Activated T-helper 1 cell treated with anti-CD3 and anti-CD28 coated beads, Interleukin-12 subunit alpha, Interleukin-12 subunit beta, Interleukin-2, Interleukin-4 antibody, amounts not matched to agents 30 ng/mL and 10 ng/mL and 1 ng/mL, durations not matched to agents 14 hours and 24 hours and 36 hours (primary cell): ENCODE results near the gene SUCLG1. TPM values are rescaled to one million over a fixed set of nuclear protein-coding genes. Genes with fewer than 3 reads are reported as not detected.

Experiments
- DNase-seq: peaks from one replicate; pipeline ENCODE4 v3.0.0; 2021; ENCODE audit warnings: low spot score
- H3K27ac Mint-ChIP-seq: one replicate; pipeline ENCODE4 v1.8.0; 2021; ENCODE audit warnings: mild to moderate bottlenecking, mixed read lengths
- H3K27me3 Mint-ChIP-seq: one replicate; pipeline ENCODE4 v1.8.0; 2022; ENCODE audit warnings: mild to moderate bottlenecking, moderate library complexity, mixed read lengths; ENCODE audit not compliant: insufficient read depth
- H3K36me3 Mint-ChIP-seq: one replicate; pipeline ENCODE4 v1.8.0; 2021; ENCODE audit warnings: low read depth, mixed read lengths
- H3K4me1 Mint-ChIP-seq: one replicate; pipeline ENCODE4 v1.8.0; 2021; ENCODE audit warnings: low read depth, mixed read lengths
- H3K4me3 Mint-ChIP-seq: one replicate; pipeline ENCODE4 v1.8.0; 2021; ENCODE audit warnings: mild to moderate bottlenecking, moderate library complexity, mixed read lengths
- H3K9me3 Mint-ChIP-seq: one replicate; pipeline ENCODE4 v1.8.0; 2021; ENCODE audit warnings: mixed read lengths
- intact Hi-C: fragments of 100-400 bp; cut with micrococcal nuclease; formaldehyde crosslinking; loops from one replicate; pipeline ENCODE4 v1.15.1; 2024
- total RNA-seq: library from RNA; stranded (reverse); gene quantifications from 2 replicates; pipeline ENCODE4 v1.2.3, GENCODE V29; 2022

Gene SUCLG1
- total RNA-seq, 1 donor from 2014 or later = 66.6 TPM

DNA sequence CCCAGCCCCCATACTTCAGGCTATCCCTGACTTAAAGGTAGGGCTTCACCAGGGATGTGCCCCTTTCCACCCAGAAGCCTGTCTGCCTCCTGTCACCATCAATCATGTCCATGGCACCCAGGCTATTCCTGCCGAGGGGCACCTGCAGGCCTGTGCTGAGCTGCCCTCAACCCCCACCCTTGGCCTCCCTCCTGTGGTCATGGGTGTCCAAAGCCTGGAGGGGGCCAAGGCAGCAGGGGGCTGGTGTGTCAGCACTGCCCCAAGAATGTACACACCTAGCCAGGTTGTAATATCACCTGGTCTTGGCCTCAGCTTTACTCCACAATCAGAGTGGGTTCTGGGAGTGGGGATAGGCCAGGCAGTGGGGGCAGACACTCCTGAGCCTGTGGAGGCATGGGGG, 69.3 kb downstream of the SUCLG1 start:
- intact Hi-C loops = no loop called here
- Mint-ChIP-seq H3K27me3 (peaks cover 19% of the 10 kb centered on the region), H3K27ac (no peak overlapping the region), H3K4me3 (no peak overlapping the region), H3K36me3 (no peaks in the 10 kb centered on the region), H3K9me3 (no peaks in the 10 kb centered on the region), H3K4me1 (no peaks in the 10 kb centered on the region)
- no peak for DNase-seq

GRCh38 chr2:84388921-84389490, 70.1 kb downstream of the SUCLG1 start:
- intact Hi-C loops = no loop called here
- no peak overlapping the region for H3K27ac Mint-ChIP-seq
- no peaks in the 10 kb centered on the region for H3K36me3 Mint-ChIP-seq
- H3K4me3 Mint-ChIP-seq = no peak overlapping the region
- peaks cover 20% of the 10 kb centered on the region for H3K27me3 Mint-ChIP-seq
- DNase-seq = no peak
- H3K9me3 Mint-ChIP-seq = no peaks in the 10 kb centered on the region
- no peaks in the 10 kb centered on the region for H3K4me1 Mint-ChIP-seq

DNA sequence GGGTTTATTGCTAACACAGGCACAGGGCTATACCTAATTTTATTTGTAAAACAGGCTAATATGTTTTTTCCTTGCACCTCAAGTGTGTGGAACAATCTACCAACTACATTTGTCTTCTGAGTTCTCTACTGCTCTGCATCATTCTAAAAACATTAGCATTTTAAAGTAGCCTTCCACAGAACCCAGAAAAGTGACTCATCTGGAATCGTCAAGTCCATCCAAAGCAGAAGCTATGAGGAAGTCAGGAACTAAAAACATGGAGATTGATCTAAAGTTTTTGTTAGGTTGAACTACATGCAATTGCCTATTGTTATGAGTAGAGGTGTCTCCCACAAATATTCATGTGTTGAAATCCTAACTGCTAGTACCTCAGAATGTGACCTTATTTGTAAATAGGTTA, 70.9 kb downstream of the SUCLG1 start:
- Mint-ChIP-seq H3K27ac (no peak overlapping the region), H3K4me1 (no peaks in the 10 kb centered on the region), H3K9me3 (no peaks in the 10 kb centered on the region), H3K36me3 (no peaks in the 10 kb centered on the region), H3K4me3 (no peak overlapping the region), H3K27me3 (peaks cover 24% of the 10 kb centered on the region)
- intact Hi-C loops = no loop called here
- DNase-seq = no peak

DNA sequence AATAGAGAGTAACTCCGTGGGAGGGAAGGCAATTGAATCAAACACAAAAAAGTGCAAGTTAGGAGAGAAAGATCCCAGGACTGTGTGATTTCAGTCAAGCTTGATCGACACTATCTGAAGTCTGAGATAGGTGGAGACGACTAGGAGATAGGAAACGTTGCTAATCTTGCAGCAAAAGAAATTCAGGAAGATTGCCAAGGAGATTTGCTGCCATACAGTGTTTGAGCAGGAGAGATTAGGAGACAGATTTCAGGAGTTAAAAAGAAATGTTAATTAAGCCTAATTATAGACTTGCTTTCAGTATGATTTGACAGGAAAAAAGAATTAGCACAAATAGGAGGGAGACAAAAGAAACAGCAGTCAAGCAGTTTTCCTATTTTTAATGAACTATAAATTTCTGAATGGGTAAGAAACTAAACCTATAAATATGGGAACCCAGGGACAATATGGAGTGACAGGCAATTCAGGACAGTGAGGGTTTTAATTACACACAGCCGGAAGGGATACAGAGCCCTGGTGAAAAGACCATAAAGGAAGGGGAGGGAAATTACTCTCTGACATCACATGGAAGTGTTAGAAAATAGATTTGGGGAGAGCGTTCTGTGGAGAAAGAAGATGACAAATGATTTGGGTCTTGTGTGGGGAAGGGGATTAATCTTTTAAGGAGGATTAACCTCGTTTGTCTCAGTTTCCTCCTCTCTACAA, 72.6 kb downstream of the SUCLG1 start:
- intact Hi-C loops = no loop called here
- DNase-seq = no peak
- no peak overlapping the region for H3K4me3 Mint-ChIP-seq
- no peaks in the 10 kb centered on the region for H3K4me1 Mint-ChIP-seq
- no peaks in the 10 kb centered on the region for H3K36me3 Mint-ChIP-seq
- peaks cover 24% of the 10 kb centered on the region for H3K27me3 Mint-ChIP-seq
- no peak overlapping the region for H3K27ac Mint-ChIP-seq
- no peaks in the 10 kb centered on the region for H3K9me3 Mint-ChIP-seq

DNA sequence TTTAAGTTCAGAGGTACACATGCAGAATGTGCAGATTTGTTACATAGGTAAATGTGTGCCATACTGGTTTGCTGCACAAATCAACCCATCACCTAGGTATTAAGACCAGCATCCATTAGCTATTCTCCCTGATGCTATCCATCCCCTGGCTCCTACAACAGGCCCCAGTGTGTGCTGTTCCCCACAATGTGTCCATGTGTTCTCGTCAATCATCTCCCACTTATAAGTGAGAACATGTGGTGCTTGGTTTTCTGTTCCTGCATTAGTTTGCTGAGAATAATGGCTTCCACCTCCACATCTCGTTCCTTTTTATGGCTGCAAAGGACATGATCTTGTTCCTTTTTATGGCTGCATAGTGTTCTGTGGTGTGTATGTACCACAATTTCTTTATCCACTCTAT, 75.8 kb downstream of the SUCLG1 start:
- Mint-ChIP-seq H3K27me3 (peaks cover 30% of the 10 kb centered on the region), H3K36me3 (no peaks in the 10 kb centered on the region), H3K4me1 (no peaks in the 10 kb centered on the region), H3K27ac (no peak overlapping the region), H3K9me3 (no peaks in the 10 kb centered on the region), H3K4me3 (no peak overlapping the region)
- DNase-seq = no peak
- intact Hi-C loops = no loop called here

DNA sequence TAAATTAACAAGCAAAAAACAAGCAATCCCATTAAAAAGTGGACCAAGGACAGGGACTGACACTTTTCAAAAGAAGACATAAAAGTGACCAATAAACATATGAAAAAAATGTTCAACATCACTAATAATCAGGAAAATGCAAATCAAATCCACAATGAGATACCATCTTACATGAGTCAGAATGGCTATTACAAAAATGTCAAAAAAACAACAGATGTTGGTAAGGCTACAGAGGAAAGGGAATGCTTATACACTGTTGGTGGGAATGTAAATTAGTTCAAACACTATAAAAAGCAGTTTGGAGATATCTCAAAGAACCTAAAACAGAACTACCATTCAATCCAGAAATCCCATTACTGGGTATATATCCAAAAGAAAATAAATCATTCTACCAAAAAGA, 78.2 kb downstream of the SUCLG1 start:
- Mint-ChIP-seq H3K36me3 (no peaks in the 10 kb centered on the region), H3K9me3 (no peaks in the 10 kb centered on the region), H3K27ac (no peak overlapping the region), H3K27me3 (peaks cover 22% of the 10 kb centered on the region), H3K4me1 (no peaks in the 10 kb centered on the region), H3K4me3 (no peak overlapping the region)
- no peak for DNase-seq
- intact Hi-C loops = no loop called here

DNA sequence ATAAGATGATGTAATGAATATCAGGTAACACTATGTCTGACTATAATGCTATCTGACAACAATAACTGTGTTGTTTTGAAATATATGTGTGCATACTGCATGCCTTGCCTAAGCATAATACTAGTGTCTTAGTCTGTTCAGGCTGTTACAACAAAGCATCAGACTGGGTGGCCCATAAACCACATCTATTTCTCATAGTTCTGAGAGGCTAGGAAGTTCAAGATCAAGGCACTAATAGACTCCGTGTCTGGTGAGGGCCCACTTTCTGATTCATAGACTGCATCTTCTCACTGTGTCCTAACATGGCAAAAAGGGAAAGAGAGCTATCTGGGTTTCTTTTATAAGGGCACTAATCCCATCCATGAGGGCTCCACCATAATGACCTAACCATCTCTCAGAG, 80.1 kb downstream of the SUCLG1 start:
- Mint-ChIP-seq H3K4me3 (no peak overlapping the region), H3K27me3 (peaks cover 13% of the 10 kb centered on the region), H3K27ac (no peak overlapping the region), H3K36me3 (no peaks in the 10 kb centered on the region), H3K9me3 (no peaks in the 10 kb centered on the region), H3K4me1 (no peaks in the 10 kb centered on the region)
- DNase-seq = no peak
- intact Hi-C loops = no loop called here

DNA sequence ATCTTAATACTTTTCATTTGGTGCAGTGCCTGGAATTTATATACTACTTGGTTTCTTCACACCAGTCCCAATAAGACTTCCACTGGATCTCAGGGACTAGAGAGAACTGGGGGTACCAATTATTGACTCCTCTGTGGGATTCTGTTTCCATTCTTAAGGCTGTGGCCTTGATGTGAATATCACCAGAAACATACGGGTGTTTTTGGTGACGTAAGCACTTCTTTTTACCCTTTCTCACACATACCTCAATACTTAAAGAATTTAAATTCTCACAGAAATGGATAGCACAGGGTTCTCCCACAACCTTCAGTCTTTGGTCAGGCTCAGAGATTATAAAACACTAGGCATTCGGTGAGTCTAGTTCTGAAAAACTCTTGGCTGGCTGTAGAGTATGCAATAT, 84.1 kb downstream of the SUCLG1 start:
- Mint-ChIP-seq H3K9me3 (no peaks in the 10 kb centered on the region), H3K27ac (no peak overlapping the region), H3K36me3 (no peaks in the 10 kb centered on the region), H3K4me3 (no peak overlapping the region), H3K4me1 (no peaks in the 10 kb centered on the region), H3K27me3 (peaks cover 7% of the 10 kb centered on the region)
- DNase-seq = no peak
- intact Hi-C loops = no loop called here

GRCh38 chr2:84373866-84374265, 85.2 kb downstream of the SUCLG1 start:
- Mint-ChIP-seq H3K4me3 (no peak overlapping the region), H3K9me3 (no peaks in the 10 kb centered on the region), H3K27me3 (peaks cover 2% of the 10 kb centered on the region), H3K36me3 (no peaks in the 10 kb centered on the region), H3K27ac (no peak overlapping the region), H3K4me1 (no peaks in the 10 kb centered on the region)
- DNase-seq = no peak
- intact Hi-C loops = no loop called here

Other genes with a start within 250 kb of the SUCLG1 start
- gene DNAH6, start 57.2 kb upstream of the SUCLG1 start, total RNA-seq = 0.12 and 0.16 TPM in 2 replicates